Islet of Langerhans (tissue), 1 donor: ENCODE data around the gene STEAP1.
"Not testable (repeated sequence)": the region's sequence is repeated elsewhere in the genome, so short reads cannot be mapped to it uniquely, and the experiment has no call there.

ENCODE experiments used
- FAIRE-seq: peaks from one replicate; lab custom pipeline; 2011; peaks lifted over from hg19 to GRCh38; lab: Jason Lieb, UNC

STEAP1 gene

DNA sequence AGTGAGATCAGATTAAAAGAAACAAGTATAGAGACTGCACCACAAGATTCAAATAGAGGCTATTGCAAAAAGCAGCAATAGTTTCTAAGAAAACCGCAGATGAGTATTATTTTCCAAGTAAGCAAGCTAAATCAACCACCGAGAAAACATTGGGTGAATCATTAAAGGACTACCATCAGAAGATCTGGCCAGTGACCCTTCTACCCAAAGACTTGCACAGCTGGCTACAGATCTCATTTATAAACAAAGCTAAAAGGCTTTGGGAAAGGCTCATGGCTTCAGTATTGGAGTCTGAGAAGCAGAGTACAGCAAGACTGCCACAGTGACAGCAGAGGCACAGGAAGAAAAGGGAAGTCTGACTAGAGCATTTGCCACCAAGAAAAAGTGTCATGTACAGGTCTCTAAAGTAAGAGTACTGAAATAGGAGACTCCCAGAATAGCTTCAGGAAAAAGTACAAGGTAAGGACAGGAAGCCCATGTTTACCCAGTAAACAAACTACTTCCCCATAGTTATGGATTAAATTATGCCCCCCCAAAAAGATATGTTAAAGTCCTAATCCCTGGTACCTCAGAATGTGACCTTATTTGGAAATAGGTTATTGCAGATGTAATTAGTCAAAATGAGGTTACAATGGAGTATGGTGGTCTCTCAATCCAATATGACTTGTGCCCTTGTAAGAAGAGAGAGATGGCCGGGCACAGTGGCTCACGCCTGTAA, 19.0 kb downstream of the STEAP1 start:
- FAIRE-seq = no peak

DNA sequence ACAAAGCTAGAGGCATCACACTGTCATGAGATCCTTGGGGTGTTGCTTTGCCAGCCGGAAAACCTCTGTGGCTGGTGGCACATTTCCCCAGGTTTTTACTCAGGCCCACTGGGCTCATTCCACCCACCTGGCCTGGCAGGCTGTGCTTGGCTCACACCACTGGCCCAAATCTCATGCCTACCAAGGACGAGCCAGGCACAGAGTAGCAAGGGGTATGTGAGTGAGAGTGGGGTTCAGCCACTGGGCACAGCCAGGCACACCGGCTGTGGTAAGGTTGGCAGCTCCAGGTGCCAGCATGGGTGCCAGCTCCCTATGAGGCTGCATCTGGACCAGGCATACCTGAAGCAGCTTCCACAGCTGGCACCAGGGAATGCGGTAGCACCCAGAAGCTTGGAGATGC, 21.4 kb downstream of the STEAP1 start:
- no peak for FAIRE-seq

DNA sequence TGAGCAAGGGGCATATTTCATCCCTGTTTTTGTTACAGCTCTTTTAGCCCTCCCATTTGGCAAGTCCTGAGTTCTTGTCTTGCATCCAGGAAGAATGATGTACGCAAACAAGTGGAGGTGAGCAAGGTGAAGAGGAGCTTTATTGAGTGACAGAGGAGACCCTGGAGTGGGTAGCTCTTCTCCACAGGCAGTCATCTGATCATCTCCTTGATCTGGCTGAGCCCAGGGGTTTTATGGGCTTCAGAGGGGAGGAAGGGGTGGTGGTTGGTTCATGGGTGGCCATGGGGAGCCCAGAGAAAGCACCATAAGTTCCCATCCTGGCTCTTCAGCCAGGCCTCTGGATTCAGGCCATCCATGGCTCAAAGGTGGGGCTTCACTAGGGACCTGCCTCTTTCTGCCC, 21.9 kb downstream of the STEAP1 start:
- no peak for FAIRE-seq

DNA sequence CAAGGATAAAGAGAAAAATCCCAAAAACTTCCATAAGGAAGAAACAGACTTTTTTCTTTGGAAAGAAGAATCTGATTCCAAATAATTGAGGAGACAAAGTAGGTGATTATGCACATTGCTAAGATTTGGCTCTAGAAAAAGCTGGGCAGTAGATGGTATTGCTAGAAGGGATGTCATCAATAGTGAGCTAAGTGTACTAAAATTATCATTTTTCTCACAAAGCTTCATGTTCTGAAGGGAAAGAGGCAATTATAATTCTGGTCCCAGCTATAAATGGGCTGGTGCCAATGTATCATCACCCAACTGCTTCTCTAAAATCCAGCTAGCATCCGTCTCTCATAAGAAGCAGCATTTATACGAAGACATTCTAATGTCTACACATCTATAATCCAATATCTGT, 23.9 kb downstream of the STEAP1 start:
- FAIRE-seq = no peak

DNA sequence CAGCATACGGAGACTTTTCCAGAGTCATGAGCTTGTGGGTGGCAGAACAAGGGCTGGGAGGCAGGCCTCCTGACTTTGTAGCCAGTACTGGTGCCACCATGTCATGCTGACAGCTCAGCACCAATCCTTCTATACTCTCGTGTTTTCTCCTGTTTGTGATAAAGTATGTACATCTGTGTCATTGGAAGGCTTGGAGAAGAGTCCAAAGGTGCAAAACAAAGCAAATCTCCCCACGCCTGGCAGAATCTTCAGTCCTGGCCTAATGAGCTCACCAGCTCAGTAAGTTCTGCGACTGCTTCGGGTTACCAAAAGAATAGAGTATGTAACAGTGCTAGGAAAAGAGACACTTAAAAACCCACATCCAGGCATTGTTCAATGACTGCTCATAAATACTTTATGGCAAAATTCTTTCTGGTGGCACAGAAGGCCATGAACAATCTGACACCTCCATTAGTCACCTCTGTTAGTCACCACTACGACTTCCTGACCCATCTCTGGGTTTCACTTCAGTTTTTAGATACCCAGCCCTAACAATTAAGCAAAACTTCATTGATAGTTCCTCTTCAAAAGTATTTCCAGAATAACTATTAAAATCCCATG, 24.5 kb downstream of the STEAP1 start:
- FAIRE-seq = no peak

DNA sequence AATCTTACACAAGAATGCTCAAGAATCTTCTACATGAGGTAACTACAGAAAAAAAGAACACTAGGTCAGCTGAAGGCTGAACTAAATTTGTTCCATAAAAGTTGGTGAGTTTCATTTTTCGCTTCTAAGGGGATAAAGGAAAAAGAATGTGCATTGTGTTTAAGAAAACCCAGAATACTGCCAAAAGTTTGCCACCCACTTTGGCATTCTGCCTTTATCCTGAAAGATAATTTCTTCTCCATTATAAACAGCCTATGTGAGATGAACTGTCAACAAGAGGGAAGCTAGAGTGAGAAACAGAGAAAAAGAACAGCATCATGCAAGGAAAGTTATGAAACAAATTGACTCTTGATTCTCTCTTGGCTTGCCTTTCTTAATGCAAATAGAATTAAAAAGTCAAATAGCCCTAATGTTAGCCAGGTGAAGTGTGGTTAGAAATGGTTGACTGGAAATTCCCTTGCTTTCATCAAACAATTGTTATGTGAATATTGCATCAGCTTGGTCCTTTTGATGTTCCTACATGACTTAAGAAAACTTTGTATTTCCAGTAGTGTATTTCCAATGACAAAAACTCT, 25.8 kb downstream of the STEAP1 start:
- no peak for FAIRE-seq

DNA sequence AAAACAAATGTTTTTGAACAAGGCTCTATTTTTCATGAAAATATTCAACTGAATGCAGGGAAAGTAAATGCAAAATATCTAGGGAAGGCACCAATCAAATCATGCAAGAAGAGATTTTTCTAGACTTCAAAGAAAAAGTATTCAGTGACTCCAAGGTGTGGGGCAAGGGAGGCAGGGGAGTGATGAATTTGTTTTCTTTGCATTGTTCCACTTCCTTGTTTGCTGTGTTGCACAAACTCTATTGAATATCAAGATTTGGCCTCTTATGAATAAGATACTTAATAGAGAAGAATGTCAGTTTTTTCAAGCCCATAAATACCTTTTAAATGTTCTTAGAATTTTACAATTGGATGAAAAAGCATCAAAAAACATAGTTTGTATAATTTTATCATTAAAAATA, 26.4 kb downstream of the STEAP1 start:
- no peak for FAIRE-seq

DNA sequence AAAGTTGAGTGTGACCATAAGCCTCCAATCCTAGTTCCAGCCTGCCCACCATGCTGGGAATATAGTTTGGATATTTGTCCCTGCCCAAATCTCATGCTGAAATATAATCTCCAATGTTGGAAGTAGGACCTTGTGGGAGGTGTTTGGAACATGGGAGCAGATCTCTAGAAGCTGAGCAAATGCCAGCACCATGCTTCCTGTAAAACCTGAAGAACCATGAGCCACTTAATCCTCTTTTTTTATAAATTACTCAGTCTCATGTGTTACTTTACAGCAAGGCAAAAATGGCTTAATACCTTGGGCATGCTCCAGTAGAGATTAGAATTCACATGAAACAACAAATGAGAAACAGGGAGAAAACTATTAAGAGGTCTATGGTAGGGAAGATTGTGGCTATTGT, 27.2 kb downstream of the STEAP1 start:
- no peak for FAIRE-seq

DNA sequence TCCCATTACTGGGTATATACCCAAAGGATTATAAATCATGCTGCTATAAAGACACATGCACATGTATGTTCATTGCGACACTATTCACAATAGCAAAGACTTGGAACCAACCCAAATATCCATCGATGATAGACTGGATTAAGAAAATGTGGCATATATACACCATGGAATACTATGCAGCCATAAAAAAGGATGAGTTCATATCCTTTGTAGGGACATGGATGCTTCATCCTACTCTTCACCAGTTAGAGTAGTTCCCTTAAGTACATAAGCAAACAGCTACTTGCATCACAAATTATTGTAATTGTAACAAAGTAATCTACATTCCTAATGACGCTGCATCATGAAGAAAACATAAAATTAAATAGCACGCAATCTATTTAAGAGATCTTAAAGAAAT, 32.0 kb downstream of the STEAP1 start:
- not testable (repeated sequence) for FAIRE-seq

DNA sequence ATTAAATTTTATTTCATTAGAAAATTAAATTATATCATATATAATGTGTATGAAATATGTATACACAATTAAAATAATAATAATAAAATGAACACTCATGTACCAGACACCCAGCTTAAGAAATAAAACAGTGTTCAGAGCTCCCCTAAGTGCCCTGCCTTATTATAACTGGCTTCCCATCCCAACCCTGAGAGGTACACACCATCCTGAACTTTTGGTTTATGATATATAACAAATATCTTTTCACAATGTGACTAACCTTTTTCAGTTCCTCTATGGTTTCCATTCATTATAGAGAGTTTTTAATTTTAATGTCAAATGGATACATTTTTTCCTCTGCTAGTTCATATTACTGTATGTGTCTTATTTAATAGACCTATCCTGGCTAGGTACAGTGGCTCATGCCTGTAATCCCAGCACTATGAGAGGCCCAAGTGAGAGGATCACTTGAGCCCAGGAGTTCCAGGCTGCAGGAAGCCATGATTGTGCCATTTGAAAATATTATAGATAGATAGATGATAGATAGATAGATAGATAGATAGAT, 33.3 kb downstream of the STEAP1 start:
- FAIRE-seq = peak; percentile 53

DNA sequence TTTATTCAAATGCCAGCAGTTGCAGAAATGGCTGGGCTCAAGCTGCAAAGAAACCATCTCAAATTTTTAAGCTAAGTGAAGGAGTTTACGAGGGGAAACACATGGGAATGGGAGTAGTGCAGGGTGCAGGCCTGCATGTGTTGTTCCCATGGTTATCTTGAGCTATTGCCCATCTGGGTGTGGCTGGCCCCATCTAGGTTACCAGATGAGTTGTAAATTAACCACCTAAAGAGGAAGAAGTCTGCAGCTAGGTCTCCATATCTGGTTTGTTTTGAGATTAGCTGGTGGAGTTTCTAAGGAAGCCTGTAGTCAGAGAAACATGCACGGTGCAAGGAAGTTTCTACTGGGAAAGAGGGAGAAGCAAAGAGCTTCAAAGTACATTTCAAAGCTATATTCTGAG, 34.0 kb downstream of the STEAP1 start:
- FAIRE-seq = no peak

DNA sequence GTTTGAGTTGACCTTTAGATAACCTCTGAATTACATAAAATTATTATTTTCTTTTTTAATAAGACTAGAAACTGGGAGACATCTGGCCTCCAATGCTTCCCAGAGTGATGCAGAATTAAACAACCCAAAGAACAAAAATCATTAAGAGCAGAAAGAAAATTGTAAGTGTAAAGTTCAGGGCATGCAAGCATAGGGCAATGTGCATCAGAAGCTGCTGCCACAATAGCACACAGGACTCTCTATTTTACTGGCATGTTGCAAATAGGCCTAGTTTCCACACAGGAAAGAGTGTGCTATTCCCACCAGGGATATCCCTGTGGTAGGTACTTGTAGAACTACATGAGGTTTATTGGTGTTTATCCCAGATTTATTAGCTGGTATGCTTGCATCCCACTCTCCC, 36.7 kb downstream of the STEAP1 start:
- FAIRE-seq = no peak

DNA sequence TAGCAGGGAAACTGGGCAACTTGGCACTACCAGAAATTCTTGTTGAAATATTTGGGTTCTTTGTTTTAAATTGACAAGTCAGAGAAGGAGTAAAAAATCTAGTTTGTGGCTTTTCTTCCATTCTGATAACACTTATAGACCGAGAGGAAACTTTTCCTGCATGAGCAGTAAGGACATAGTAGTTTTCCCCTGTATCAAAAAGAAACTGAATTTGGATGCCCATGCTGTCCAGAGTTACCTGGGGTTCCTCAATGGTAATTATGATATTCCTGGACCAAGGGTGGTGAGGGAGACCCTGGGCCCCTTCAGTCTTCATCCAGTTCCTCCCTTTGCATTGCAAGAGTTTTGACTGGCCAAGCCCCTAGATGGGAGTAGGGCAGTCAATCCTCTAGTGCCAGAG, 37.4 kb downstream of the STEAP1 start:
- FAIRE-seq = no peak

DNA sequence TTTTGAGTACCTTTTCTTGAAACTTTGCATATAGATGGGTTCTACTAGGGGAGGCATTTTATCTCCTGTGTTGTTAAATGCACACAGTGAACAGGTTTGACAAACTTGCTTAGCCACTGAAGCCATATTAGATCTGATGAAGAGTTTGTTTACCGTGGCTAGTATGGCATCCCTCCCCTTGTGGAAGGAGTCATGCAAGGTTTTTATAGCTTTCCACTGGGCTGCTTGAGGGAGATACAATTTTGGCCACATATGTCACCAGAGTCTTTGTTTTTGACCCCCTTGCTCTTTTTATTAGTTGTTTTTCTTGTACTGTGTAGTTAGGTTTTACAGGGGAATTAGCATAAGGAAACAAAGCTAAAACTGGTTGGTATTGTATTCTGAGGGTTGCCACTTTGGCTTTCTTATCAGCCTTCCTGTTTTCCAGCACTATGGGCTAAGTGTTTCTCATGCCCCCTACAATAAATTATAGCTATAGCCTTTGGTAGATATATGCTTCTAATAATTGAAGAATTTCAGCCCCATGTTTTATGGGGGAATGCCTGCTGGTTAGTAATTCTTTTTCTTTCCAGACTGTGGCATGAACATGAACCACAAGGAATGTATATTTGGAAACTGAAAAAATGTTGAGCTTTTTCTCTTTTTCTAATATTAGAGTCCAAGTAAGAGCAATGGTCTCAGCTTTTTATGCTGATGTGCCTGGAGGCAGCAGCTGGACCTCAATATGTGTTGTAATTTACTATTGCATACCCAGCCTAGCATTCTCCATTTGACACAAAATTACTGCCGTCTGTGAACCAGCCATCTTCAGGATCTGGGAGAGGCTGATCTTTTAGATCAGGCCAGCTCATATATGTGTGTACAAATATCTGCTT, 38.8 kb downstream of the STEAP1 start:
- FAIRE-seq = no peak

DNA sequence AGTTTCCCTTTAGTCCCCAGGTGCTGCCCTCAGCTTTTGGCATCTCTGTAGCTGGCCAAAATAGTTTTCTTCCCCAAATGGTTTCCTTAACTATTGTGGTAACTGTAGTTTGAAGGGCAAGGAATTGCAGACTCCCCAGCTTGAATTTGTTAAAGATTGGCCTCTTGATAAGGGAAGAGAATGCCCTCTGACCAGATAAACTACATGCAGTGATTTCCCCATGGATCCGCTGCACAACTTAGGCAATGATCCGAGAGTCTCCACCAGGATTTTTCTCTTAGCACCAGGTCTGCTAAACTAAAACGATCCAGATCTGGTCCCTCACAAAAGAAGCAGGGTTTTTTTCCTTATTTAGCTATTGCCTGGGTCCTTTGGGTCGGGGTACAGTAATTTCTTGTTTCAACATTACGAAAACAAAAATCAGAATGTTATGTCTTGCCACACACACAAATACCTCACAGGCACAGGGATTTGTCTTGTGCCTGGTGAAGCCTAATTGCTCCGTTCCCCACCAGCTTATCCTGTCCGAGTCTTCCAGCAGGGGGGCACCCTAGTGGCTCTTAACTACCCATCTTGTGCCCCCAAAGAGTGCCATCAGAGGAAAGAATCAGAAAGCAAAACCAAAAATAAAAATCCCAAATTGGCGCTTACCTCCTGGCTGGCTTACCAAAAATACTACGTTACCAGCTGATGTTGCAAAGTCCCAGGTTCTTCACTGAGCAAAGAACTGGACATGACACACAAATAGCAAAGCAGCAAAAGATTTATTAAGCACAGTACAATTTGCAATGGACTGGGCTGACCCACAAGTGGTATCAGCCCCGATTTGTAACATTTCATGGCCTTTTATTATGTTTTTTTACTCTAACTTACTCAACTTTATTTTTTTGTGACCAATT, 40.9 kb downstream of the STEAP1 start:
- FAIRE-seq = no peak

DNA sequence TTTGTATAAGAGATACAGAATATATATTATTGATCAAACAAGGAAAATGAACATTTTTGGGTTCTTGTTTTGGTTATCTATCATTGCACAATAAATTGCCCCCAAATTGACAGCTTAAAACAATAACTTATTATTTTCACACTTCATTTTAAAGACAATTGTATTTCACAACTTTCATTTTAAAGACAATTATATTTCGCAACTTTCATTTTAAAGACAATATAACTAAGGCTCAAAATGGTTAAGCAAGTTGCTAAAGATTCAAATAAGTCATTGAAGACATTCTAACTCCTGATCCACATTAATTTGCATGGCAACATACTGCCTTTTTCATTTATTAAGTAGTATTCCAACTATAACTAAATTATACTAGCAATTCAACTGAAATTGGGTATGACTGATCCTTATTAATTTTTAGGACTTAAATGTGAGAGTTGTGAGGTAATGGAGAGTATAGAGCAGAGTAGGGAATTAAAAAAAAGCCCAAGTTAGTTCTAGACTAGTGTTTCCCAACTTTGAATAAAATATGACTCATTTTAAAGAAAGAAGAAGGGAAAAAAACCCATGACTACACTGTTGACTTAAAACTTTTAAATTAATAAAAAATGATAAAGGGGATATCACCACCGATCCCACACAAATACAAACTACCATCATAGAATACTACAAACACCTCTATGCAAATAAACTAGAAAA, 47.4 kb downstream of the STEAP1 start:
- FAIRE-seq = no peak

DNA sequence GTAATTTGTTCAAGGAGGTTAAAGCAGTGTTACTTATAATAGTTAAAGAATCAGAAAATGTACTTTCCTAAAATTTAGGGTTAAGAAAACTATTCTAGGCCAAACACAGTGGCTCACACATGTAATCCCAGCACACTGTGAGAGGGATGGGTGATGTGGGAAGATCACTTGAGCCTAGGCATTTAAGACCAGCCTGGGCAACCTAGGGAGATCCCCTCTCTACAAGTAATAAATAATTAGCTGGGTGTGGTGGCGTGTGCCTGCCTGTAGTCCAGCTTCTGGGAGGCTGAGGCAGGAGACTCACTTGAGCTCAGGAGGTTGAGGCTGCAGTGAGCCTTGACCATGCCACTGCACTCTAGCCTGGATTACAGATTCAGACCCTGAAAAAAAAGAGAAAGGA, 53.7 kb downstream of the STEAP1 start:
- FAIRE-seq = no peak

DNA sequence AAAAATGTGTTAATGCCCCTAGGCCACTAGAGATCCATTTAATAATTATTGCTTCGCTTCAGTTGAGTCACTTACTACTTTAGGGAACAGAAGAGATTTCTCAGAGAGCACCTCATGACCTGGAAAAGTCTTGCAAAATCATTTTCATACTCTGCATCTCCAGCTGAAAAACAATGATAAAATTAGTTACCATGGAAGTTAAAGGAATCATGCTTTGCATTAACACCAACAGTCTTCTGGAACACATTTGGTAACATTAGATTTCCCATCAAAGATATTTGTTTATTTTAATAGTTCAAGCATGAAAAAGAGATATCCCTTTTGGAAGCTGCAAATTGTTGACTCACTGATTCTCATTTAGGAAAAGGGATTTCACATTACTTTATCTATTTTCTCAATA, 55.5 kb downstream of the STEAP1 start:
- no peak for FAIRE-seq

DNA sequence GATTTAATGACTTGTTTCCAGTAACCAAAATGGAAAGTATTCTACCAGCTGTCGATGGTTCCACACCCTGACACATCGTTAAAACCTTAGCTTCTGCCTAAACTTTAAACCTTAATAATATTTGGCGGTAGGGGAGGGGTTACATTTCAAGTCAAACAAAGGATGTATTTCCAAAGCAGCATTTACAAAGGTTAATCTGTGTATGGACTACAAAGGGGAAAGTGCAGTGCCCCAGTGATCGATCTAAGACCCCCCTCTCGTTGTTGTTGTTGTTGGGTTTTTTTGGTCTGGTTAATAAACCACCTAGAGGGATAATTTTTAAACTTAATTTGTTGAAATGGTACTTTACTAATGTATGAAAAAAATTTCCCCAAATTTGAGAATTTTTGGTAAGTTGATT, 56.2 kb downstream of the STEAP1 start:
- FAIRE-seq = no peak

DNA sequence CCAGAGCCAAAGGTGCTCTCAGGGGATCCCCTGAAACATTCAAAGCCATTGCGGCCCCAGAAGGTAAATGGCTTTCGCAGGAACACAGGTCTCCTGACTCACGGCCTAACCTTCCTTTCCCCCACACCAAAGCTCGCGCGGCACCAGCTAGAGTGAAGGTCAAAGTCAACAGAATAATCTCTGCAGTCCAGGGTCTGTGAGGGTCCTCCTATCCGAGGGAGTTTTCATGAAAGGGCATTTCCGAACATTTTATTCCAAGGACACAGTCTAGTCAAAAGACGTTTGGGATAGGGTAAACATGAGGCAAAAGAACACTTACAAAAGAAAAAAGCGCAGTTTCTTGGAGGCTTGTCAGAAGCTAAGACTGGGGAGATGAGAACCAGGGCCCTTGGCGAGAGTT, 56.7 kb downstream of the STEAP1 start:
- no peak for FAIRE-seq
